Activated CD4-positive, CD25-positive, alpha-beta regulatory T cell treated with anti-CD3 and anti-CD28 coated beads, Interleukin-2, amount 50 U/mL, for 24 hours (primary cell): ENCODE measurements around the gene KLF1.
A peak's percentile ranks its signal among the peaks of the same experiment; 100 is the strongest.
"Not testable (repeated sequence)": the region's sequence is repeated elsewhere in the genome, so short reads cannot be mapped to it uniquely, and the experiment has no call there.

ENCODE experiments used
- ATAC-seq, 2 donors: fragments of 150-1000 bp; cut with Tn5 transposase; one replicate each; pipeline ENCODE4 v1.10.0; 2021; ENCODE audit warnings: mild to moderate bottlenecking in 1 of 2, moderate library complexity in 1 of 2

Gene KLF1

DNA sequence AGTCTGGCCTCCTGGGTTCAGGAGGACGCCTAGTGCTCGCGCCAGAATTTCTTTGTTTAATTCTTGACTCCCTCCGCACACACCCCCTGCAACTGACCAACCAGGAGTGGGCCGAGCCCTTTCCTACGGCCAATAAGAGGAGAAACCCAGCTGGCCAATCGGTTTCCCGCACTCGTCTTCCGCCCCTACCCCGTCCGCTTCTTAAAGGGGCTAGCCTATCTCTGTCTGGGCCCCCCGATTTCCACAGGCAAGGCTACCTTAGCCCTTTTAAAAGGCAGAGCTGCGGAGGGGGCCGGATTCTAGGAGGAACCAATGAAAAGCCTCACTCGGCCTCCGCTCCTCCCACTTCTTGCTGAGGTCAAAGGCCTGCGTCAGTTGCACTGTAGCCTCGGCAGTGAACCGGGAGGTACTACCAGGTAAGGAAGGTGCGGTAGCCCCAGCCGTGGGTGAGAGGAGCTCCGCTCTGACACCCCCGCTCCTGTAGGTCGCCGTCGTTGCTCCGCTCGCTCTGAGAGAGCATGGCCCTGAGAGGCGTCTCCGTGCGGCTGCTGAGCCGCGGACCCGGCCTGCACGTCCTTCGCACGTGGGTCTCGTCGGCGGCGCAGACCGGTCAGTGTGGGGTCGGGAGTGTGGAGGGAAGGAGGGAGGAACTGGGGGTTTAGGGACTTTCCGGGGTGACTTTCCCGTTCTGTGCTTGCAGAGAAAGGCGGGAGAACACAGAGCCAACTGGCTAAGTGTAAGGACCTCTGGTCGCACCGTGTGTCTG is 4.0 kb upstream of the KLF1 start, which contains the start of gene GCDH:
Gene GCDH (plus strand): TSS at position 374 of the 766 bp plus-strand sequence. CDS start 145 bp downstream, at position 519.
- peak; percentile 98 for ATAC-seq

DNA sequence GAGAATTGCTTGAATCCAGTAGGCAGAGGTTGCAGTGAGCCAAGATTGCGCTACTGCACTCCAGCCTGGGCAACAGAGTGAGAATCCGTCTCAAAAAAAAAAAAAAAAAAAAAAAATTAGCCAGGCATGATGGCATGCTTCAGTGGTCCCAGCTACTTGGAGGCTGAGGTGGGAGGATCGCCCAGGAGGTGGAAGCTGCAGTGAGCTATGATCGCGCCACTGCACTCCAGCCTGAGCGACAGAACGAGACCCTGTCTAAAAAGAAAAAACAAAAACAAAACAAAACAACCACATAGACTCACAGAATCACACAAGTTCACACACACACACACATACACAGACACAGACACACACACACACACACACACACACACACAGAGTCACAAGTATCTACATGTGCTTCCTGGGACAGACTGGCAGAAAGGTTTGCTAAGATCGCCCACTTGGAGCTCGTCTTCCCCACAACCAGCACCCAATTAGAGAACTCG is 3.3 kb upstream of the KLF1 start:
- not testable (repeated sequence) for ATAC-seq

DNA sequence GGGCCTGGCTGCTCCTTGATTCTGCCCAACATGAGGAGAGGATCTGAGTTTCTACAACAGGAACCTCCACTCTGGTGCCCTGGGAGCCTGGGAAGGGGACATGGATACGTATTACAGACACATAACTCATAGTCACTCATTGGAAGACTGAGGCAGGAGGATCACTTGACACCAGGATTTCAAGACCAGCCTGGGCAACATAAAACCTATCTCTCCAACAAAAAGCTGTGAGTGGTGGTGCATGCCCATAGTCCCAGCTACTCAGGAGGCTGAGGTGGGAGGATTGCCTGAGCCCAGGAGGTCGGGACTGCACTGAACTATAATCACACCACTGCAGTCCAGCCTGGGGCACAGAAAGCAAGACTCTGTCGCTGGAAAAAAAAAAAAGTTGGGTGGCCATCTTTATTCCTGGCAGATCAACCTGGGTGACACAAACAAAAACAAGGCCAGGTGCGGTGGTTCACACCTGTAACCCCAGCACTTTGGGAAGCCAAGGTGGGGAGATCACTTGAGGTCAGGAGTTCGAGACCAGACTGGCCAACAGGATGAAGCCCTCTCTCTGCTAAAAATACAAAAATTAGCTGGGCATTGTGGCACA is 1.1 kb upstream of the KLF1 start:
- no peak for ATAC-seq

DNA sequence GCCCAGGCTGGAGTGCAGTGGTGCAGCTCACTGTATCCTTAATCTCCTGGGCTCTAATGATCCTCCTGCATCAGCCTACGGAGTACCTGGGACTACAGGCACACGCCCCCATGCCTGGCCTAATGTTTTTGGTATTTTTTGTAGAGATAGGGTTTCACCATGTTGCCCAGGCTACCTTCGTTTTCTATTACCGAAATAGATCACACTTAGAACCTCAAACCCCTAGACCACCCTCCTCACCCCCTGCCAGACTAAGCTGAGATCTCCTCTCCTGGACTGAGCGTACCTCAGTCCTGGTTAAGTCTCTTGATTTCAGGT is 391 bp downstream of the KLF1 start:
- no peak for ATAC-seq

DNA sequence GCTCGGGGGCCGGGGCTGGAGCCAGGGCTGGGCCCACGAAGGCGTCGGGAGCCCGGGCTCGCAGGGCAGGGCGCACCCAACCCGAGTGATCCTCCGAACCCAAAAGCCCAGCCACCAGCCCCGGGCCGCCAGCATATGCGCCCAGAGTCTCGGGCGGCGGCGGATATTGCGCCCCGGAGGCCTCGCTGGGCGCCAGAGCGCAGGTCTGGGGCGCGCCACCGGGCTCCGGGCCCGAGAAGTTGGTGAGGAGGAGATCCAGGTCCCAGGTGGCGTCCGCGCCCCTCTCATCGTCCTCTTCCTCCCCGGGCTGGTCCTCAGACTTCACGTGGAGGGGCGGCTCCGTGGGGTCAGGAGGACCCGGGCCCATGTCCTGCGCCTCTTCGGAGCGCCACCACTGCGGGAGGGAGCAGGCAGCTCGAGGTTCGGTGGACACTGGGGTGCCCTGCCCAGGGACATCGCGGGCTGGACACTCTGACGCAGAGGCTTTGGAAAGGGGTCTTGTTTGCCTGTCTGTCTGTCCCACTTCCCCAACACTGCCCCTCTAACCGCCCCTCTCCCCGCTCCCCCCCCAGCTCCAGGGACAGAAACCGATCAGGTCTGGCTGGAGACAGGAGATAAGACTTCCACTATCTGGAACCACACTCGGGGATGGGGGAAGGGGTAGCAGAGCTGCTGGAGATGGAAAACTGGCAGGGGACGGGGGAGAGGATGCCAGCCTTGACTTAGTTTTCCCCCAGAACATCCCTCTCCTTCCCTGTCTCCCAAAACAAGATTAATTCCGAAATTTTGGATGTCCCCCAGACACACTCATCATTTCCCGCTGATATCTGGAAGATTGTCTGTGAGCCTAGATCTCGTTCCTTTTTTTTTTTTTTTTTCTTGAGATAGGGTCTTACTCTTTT is 1.0 kb downstream of the KLF1 start:
- ATAC-seq = no peak

DNA sequence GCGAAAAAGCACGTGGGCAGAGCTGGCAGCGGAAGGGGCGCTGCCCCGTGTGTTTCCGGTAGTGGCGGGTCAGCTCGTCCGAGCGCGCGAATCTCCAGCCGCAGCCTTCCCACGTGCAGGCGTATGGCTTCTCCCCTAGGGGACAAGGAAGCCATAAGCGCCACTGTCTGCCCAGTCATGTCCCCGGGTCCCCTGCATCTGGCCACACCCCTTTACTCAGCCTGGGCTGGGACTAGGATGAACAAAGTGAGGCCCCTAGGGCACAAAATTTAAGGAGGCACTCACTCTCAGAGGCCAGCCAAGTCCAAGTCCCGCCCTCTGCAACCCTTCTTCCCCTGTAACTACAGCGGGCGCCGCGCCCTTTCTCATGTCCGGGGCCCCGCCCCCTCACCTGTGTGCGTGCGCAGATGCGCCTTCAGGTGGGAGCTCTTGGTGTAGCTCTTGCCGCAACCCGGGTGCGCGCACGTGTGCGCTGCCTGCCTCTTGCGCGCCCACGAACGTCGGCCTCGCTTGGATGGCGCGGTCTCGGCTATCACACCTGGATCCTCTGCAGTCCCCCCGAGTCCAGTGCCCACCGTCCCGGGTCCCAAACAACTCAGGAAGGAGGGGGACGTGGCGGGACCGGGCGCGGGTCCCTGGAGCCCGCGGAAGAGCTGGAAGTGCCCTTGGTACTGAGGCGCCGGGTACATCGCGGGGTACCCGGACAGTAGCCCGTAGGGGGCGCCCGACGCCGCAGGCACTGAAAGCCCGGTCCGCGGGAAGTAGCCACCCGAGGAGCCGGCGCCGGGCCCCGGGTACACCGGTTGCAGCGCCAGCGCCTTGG is 1.9 kb downstream of the KLF1 start:
- ATAC-seq = peak; percentile 73 to 75

DNA sequence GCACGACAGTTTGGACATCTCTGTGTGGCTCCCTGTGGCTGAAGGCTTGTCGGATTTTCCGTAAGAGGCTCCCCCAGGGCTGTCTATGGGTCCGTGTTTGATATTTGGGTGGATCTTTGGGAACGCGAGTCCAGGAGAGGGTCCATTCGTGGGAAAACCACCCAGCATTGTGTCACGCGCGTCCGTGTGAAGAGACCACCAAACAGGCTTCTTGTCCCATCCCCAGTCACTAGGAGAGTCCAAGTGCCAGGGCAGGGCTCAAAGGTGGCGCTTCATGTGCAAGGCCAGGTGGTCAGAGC is 2.4 kb downstream of the KLF1 start:
- no peak for ATAC-seq

DNA sequence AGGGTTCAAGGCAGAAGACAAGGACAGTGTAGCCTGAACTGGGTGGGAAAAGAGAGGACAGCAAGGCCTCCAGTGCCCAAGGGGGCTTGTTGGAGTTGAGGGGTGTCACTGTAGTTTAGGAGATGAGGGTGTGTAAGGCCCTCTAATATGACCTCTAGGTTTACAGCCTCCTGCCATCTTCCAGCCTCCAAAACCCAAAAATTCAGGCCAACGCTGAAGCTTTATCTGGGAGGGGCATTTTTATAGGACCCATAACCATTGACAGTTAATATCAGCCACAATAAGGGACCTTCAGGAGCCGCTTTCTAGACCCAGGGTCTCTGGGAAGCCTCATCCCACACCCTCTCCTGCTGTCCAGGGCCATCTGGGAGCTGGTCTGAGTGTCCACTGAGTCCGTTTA is 2.8 kb downstream of the KLF1 start:
- ATAC-seq = no peak

DNA sequence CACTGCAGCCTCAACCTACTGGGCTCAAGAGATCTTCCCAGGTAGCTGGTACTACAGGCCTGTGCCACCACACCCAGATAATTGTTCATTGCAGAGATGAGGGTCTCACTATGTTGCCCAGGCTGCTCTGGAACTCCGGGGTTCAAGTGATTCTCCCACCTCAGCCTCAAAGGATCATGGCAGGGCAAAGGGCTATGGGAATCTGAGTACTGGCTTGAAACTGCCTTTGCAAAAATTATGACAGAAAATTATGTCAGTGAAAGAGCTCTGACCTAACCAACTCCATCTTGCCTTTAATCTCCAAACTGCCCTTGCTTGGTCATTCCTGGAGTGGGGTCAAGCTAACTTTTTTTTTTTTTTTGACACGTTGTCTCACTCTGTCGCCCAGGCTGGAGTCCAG is 4.4 kb downstream of the KLF1 start:
- no peak for ATAC-seq

DNA sequence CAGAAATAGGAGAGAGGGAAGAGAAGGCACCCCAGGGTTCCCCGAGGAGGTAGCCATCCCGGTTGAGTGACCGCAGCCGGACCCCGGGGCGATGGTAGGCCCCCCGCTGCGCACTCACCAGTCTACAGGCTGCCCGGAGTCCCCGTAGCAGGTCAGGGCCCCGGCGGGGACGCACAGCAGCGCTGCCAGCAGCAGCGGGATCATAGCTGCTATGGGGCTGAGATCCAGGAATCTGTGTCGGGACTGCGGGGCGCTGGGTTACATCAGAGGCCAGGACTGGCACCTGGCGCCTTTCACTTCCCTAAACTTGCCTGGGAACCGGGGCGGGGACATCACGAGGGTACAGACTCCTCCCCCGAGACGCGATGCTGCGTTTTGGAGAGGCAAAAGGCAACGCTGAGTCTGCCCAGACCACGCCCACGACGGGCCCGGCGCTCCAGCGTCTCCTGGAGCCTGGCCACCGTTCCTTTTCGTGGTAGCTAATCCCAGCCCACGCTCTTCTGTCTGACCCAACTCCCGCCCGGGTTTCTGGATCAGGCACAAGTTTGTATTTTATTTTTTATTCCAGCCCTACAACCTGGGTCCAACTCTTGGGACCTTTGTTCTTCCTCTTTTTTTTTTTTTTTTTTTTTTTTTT is 5.7 kb downstream of the KLF1 start, which contains the start of gene DNASE2:
Gene DNASE2 (minus strand): TSS at position 278 of the 637 bp plus-strand sequence. CDS start 74 bp downstream, at position 204.
- ATAC-seq = peak; percentile 74 to 75

DNA sequence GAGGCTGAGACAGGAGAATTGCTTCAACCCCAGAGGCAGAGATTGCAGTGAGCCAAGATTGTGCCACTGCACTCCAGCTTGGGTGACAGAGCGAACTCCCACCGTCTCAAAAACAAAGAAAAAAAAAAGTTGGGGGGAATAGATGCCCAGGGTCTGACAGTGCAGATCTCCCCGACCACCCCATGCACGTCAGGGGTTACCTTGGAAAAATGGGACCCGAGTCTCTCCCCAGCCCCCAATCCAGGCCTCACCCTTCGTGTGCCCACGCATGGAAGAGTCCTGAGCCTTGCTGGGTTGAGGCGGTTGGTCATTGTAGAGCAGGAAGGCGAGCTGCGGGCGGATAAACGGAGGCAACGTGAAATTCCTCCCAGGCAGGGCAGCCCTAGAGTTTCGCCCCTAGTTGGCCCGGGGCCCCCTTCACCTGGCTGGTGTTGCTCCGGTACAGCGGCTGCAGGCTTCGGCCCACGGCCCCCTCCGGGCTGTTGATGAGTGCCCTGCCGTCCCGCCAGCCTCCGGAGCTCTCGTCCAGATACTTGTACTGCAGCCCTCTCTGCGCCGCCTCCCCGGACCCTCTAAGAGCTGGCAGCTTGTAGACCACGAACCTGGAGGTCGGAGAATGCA is 6.3 kb downstream of the KLF1 start:
- peak in 1 of 2 donors; percentile 1 for ATAC-seq

DNA sequence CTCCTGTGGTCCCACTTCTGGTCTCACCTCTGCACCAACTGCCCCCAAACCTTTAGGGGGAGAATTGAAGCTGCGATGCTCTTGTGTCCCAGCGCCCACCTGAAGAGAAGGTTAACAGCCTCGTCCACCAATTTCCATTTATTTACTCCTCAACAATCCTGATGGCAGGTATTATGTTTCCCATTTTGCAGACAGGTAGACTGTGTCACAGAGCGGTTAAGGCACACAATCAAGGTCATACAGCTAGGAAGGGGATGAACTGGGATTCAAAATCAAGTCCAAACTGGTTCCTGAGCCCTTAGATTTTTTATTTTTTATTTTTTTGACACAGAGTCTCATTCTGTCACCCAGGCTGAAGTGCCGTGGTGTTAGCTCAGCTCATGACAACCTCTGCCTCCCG is 11.9 kb downstream of the KLF1 start:
- ATAC-seq = no peak

DNA sequence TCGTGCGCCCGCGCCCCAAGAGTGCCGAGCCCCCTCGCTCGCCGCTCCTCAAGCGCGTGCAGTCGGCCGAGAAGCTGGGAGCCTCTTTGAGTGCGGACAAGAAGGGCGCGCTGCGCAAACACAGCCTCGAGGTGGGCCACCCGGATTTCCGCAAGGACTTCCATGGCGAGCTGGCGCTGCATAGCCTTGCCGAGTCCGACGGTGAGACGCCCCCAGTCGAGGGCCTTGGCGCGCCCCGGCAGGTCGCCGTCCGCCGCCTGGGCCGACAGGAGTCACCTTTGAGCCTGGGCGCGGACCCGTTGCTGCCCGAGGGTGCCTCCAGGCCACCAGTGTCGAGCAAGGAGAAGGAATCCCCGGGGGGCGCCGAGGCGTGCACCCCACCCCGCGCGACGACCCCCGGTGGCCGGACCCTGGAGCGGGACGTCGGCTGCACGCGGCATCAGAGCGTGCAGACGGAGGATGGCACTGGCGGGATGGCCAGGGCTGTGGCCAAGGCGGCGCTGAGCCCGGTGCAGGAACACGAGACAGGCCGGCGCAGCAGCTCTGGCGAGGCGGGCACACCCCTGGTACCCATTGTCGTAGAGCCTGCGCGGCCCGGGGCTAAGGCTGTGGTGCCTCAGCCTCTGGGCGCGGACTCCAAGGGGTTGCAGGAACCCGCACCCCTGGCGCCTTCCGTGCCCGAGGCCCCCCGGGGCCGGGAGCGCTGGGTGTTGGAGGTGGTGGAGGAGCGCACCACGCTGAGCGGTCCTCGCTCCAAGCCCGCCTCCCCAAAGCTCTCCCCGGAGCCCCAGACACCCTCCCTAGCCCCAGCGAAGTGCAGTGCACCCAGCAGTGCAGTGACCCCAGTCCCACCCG is 12.9 kb downstream of the KLF1 start:
- no peak for ATAC-seq

DNA sequence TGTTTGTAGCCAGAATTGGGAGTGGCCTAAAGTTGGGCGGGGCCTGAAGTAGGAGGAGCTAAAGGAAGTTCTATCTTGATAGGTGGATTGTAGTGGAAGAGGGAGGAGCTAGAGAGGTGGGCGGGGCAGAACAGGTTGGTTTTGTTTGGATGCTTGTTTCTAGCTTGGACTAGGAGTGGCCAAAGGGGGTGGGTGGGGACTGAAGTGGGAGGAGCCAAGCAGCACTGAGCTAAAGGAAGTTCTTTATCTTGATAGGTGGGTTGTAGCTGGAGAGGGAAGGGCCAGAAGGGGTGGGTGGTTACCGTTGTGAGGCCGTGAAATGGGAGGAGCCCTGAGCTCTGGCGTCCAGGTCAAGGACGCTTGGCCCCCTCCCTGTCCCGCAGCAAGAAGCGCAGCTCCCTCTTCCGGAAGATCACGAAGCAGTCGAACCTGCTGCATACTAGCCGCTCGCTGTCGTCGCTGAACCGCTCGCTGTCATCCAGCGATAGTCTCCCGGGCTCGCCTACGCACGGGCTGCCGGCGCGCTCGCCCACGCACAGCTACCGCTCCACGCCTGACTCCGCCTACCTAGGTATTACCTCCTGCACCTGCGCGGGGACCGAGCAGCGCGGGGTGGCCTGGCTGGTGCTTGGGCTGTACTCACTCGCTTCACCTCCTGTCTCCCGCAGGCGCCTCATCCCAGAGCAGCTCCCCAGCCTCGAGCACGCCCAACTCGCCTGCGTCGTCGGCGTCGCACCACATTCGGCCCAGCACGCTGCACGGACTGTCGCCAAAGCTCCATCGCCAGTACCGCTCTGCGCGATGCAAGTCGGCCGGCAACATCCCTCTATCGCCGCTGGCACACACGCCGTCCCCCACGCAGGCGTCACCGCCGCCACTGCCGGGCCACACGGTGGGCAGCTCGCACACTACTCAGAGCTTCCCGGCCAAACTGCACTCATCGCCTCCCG is 13.8 kb downstream of the KLF1 start:
- peak; percentile 40 to 49 for ATAC-seq

DNA sequence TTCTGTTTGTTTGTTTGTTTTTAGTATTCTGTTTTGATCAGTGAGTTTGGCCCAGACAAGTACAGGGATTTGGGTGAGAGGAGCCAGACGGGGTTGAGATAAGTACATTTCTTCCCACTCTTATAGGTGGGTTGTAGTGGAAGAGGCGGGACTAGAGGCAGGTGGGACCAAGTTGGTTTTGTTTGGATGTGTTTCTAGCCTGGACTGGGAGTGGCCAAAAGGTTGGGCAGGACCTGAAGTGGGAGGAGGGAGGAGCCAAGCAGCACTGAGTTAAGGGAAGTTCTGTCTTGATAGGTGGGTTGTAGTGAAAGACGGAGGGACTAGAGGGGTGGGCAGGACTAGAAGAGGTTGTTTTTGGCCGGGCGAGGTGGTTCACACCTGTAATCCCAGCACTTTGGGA is 14.7 kb downstream of the KLF1 start:
- no peak for ATAC-seq

DNA sequence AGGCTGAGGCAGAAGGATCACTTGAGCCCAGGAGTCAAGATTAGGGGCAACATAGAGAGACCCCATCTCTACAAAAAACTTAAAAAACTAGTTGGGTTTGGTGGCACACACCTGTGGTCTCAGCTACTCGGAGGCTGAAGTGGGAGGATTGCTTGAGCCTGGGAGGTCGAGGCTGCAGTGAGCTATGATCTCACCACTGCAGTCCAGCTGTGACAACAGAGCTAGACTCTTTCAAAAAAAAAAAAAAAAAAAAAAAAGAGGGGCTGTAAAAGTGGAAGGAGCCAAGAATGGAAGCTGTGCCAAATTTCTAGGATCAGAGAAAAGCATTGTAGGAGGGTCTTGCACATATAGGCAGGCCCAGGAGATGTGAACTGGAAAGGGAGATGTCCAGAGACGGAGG is 15.3 kb downstream of the KLF1 start:
- no peak for ATAC-seq

DNA sequence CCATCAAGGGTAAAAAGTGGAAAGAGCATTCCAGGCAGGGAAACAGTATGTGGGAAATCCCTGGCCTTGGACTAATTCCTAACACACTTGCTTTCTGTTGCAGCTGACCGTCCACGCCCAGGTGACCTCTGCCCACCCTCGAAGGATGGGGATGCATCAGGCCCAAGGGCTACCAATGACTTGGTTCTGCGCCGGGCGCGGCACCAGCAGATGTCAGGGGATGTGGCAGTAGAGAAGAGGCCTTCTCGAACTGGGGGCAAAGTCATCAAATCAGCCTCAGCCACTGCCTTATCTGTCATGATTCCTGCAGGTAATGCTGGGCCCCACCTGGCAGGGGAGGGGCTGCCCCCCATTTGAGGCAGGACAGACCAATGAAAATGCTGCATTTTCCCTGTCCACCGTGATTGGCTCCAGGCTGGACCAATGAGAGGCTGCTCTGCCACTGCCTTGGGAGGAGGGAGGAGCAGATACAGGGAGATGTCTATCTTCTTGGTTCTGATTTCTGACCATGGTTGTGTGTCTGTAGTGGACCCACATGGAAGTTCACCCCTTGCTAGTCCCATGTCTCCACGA is 18.4 kb downstream of the KLF1 start:
- no peak for ATAC-seq

DNA sequence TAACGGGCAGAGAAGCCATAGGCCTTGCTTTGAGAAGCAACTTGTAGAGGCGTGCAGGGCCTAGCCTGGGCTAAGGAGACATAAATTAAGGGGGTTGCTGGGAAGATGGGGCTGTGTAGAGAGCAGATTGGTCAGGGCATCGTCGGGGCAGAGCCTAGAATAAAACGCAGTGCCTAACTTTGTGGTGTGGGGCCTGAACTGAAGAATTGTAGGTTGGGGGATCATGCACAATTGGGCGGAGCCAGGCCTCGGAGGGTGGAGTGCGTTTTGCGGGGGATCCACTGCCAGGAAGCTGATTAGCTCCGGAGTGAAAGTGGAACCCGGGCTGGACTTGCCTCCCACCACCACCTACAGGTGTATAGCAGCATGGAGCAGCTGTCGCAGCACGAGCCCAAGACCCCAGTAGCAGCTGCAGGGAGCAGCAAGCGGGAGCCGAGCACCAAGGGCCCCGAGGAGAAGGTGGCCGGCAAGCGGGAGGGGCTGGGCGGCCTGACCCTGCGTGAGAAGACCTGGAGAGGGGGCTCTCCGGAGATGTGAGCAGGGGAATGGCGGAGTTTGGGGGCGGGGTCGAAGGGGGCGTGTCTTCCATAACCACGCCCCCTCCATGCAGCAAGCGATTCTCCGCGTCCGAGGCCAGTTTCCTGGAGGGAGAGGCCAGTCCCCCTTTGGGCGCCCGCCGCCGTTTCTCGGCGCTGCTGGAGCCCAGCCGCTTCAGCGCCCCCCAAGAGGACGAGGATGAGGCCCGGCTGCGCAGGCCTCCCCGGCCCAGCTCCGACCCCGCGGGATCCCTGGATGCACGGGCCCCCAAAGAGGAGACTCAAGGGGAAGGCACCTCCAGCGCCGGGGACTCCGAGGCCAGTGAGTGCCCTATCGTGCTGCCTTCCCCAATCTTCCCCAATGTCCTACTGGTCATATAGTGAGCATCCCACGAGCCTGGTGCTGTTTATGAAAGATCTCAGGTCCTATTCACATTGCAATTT is 19.6 kb downstream of the KLF1 start:
- peak; percentile 69 to 70 for ATAC-seq
